HCT116 (cell line): ENCODE results near the gene TGFBR3. TPM values are rescaled to one million over a fixed set of nuclear protein-coding genes. Genes with fewer than 3 reads are reported as not detected.

Experiments used
- ATAC-seq: fragments of 200-7000 bp; cut with Tn5 transposase; 2 replicates; pipeline ENCODE4 v1.9.1; 2020; ENCODE audit warnings: mild to moderate bottlenecking, moderate library complexity
- BruUV-seq: library from RNA; stranded (reverse); fragments of 400-500 nt; replicated peaks from 2 replicates; lab custom pipeline; 2021; lab: Mats Ljungman, UMichigan
- CTCF ChIA-PET: fragments of 300-600 bp; sonication (Branson Sonifier 250); formaldehyde crosslinking; loops from one replicate; lab custom pipeline; 2021; ENCODE audit warnings: antibody characterized with exemption; lab: Charles Lee
- POLR2A ChIA-PET: fragments of 300-600, 350-600 bp; sonication (Branson Sonifier 250); formaldehyde crosslinking; loops from one replicate; lab custom pipeline; 2021; ENCODE audit warnings: antibody characterized with exemption; lab: Charles Lee
- RAD21 ChIA-PET, 2 experiments: fragments of 300-600 bp; sonication (Branson Sonifier 250); formaldehyde crosslinking; loops; one replicate each; lab custom pipeline; 2023; ENCODE audit warnings: low total read pairs in 2 of 2; ENCODE audit not compliant: uncharacterized antibody in 2 of 2, unreplicated experiment in 2 of 2, low non-redundant PET in 1 of 2; lab: Charles Lee
- DNase-seq: peaks from one replicate; pipeline ENCODE4 v3.0.0-alpha.2; 2010; ENCODE audit warnings: low read depth, low spot score
- H2AFZ ChIP-seq: fragments of 200-600 bp; shearing (Covaris generic), sonication (generic); 2 replicates; pipeline ENCODE4 v1.6.1; 2017; ENCODE audit warnings: low read depth, mixed run types, mixed read lengths, antibody characterized with exemption, low read length; ENCODE audit not compliant: poor library complexity, severe bottlenecking
- H3K27ac ChIP-seq: 2 replicates; pipeline ENCODE4 v1.5.1; 2012; ENCODE audit warnings: low read depth, low read length
- H3K27me3 ChIP-seq: fragments of 200-600 bp; sonication (generic); 2 replicates; pipeline ENCODE4 v1.6.1; 2016; ENCODE audit warnings: mixed run types, low read length, mixed read lengths; ENCODE audit not compliant: insufficient read depth
- H3K36me3 ChIP-seq, 2 experiments: fragments of 200-500 bp in 1 of 2; fragments of 200-600 bp in 1 of 2; sonication (Bioruptor generic) in 1 of 2; sonication (generic) in 1 of 2; 2 replicates each; pipeline versions ENCODE4 v1.5.1 to v1.6.1; 2014 to 2016; ENCODE audit warnings: low read length in 2 of 2, inconsistent platforms in 1 of 2, mixed read lengths in 1 of 2, mixed run types in 1 of 2; ENCODE audit not compliant: insufficient read depth in 2 of 2, control insufficient read depth in 1 of 2
- H3K4me1 ChIP-seq, 2 experiments: fragments of 200-600 bp in 1 of 2; sonication (generic) in 1 of 2; 2 replicates each; pipeline versions ENCODE4 v1.5.1 to v1.6.1; 2012 to 2017; ENCODE audit warnings: low read length in 2 of 2, inconsistent platforms in 1 of 2, mild to moderate bottlenecking in 1 of 2, mixed read lengths in 1 of 2, mixed run types in 1 of 2, moderate library complexity in 1 of 2; ENCODE audit not compliant: insufficient read depth in 2 of 2, control insufficient read depth in 1 of 2
- H3K4me2 ChIP-seq: fragments of 200-600 bp; sonication (generic); 2 replicates; pipeline ENCODE4 v1.6.1; 2017; ENCODE audit warnings: mixed run types, low read length, mixed read lengths
- H3K4me3 ChIP-seq, 2 experiments: fragments of 200-600 bp in 1 of 2; sonication (generic) in 1 of 2; replicated peaks in 1 of 2; 2 replicates each; pipeline ENCODE4 v1.5.1; 2011 to 2016; ENCODE audit warnings: low read length in 2 of 2, control low read depth in 1 of 2, low read depth in 1 of 2, mild to moderate bottlenecking in 1 of 2, mixed read lengths in 1 of 2, mixed run types in 1 of 2
- H3K79me2 ChIP-seq: fragments of 200-600 bp; sonication (generic); 2 replicates; pipeline ENCODE4 v1.6.1; 2017; ENCODE audit warnings: mild to moderate bottlenecking, mixed run types, low read length, moderate library complexity, mixed read lengths; ENCODE audit not compliant: insufficient read depth
- H3K9ac ChIP-seq: fragments of 200-600 bp; sonication (generic); 2 replicates; pipeline ENCODE4 v1.6.1; 2016; ENCODE audit warnings: low read length, mixed read lengths
- H3K9me2 ChIP-seq: fragments of 200-600 bp; sonication (generic), shearing (Covaris generic); 2 replicates; pipeline ENCODE4 v1.6.1; 2017; ENCODE audit warnings: mixed run types, mild to moderate bottlenecking, moderate library complexity; ENCODE audit not compliant: insufficient read depth
- H3K9me3 ChIP-seq, 2 experiments: fragments of 200-500 bp in 1 of 2; fragments of 200-600 bp in 1 of 2; sonication (Bioruptor generic) in 1 of 2; sonication (generic) in 1 of 2; 2 replicates each; pipeline ENCODE4 v1.6.1; 2014 to 2017; ENCODE audit warnings: low read length in 2 of 2, mixed read lengths in 2 of 2, inconsistent platforms in 1 of 2, low read depth in 1 of 2, mild to moderate bottlenecking in 1 of 2, mixed run types in 1 of 2, moderate library complexity in 1 of 2; ENCODE audit not compliant: control insufficient read depth in 1 of 2, insufficient read depth in 1 of 2
- H4K20me1 ChIP-seq: fragments of 200-600 bp; sonication (generic), shearing (Covaris generic); 2 replicates; pipeline ENCODE4 v1.6.1; 2017; ENCODE audit warnings: mixed run types, mild to moderate bottlenecking, moderate library complexity; ENCODE audit not compliant: insufficient read depth
- CBX3 ChIP-seq: IDR thresholded peaks from 2 replicates; pipeline ENCODE4 v1.6.1; 2012; ENCODE audit warnings: low read depth
- CEBPB ChIP-seq: IDR thresholded peaks from 2 replicates; pipeline ENCODE4 v1.6.1; 2012; ENCODE audit warnings: low read depth
- EGR1 ChIP-seq: IDR thresholded peaks from 2 replicates; pipeline ENCODE4 v1.6.1; 2012; ENCODE audit warnings: low read depth
- EZH2 ChIP-seq: fragments of 200-600 bp; sonication (generic); IDR thresholded peaks from 2 replicates; pipeline ENCODE4 v1.6.1; 2017; ENCODE audit warnings: antibody characterized with exemption, mixed run types
- JUND ChIP-seq: IDR thresholded peaks from 2 replicates; pipeline ENCODE4 v1.6.1; 2012
- POLR2A ChIP-seq: IDR thresholded peaks from 2 replicates; pipeline ENCODE4 v1.7.0; 2011; ENCODE audit warnings: borderline replicate concordance; ENCODE audit not compliant: insufficient read depth, insufficient read length; ENCODE audit errors: extremely low read depth
- RAD21 ChIP-seq: IDR thresholded peaks from 2 replicates; pipeline ENCODE4 v1.6.1; 2012; ENCODE audit warnings: low read depth, mild to moderate bottlenecking
- REST ChIP-seq: IDR thresholded peaks from 2 replicates; pipeline ENCODE4 v1.6.1; 2012; ENCODE audit warnings: low read depth
- SP1 ChIP-seq: IDR thresholded peaks from 2 replicates; pipeline ENCODE4 v1.6.1; 2012; ENCODE audit warnings: low read depth
- TCF7L2 ChIP-seq: IDR thresholded peaks from 2 replicates; pipeline ENCODE4 v1.7.0; 2011; ENCODE audit warnings: borderline replicate concordance, inconsistent platforms; ENCODE audit not compliant: insufficient read depth, insufficient read length; ENCODE audit errors: extremely low read depth
- YY1 ChIP-seq: IDR thresholded peaks from 2 replicates; pipeline ENCODE4 v1.6.1; 2011; ENCODE audit warnings: low read length, low read depth, moderate library complexity, mild to moderate bottlenecking; ENCODE audit not compliant: insufficient replicate concordance; ENCODE audit errors: extremely low read depth
- ZBTB33 ChIP-seq: IDR thresholded peaks from 2 replicates; pipeline ENCODE4 v1.6.1; 2011; ENCODE audit warnings: mild to moderate bottlenecking, low read length, moderate library complexity; ENCODE audit not compliant: insufficient replicate concordance; ENCODE audit errors: extremely low read depth
- ZFX ChIP-seq: fragments of 450-650 bp; IDR thresholded peaks from 2 replicates; pipeline ENCODE4 v1.6.1; 2017
- intact Hi-C: fragments of 100-400 bp; cut with micrococcal nuclease; formaldehyde crosslinking; loops from 2 replicates; pipeline ENCODE4 v1.10.0; 2022
- total RNA-seq: library from RNA; stranded (reverse); gene quantifications from one replicate; pipeline ENCODE4 v1.2.1, GENCODE V29; 2021; ENCODE audit not compliant: unreplicated experiment

Gene TGFBR3
- total RNA-seq, 1 experiment from 2014 or later: 7.1 TPM

- H3K36me3 ChIP-seq: no peaks in the 10 kb centered on the region
- H2AFZ ChIP-seq: no peak overlapping the region
- POLR2A ChIA-PET: no interaction called here
- CTCF ChIA-PET: no interaction called here
- H3K27me3 ChIP-seq: no peaks in the 10 kb centered on the region
- DNase-seq (no peak), ATAC-seq (no peak)
- no peak overlapping the region for H3K4me2 ChIP-seq
- BruUV-seq: no TSS peak
- H3K4me1 ChIP-seq: no peaks in the 10 kb centered on the region
- no peak overlapping the region for H3K27ac ChIP-seq
- TF ChIP-seq EGR1: no peak
- no peak for TF ChIP-seq JUND
- TF ChIP-seq TCF7L2: no peak
- TF ChIP-seq ZBTB33: no peak
- TF ChIP-seq POLR2A: no peak
- TF ChIP-seq CEBPB: no peak
- TF ChIP-seq ZFX: no peak
- TF ChIP-seq REST: no peak
- TF ChIP-seq YY1: no peak
- TF ChIP-seq SP1: no peak
- TF ChIP-seq RAD21: no peak
- no peak for TF ChIP-seq CBX3
- TF ChIP-seq EZH2: no peak
- intact Hi-C loops: no loop called here
- RAD21 ChIA-PET: no interaction called here
- no peaks in the 10 kb centered on the region for H3K9me3 ChIP-seq
- no peak overlapping the region for H3K4me3 ChIP-seq
- no peaks in the 10 kb centered on the region for H3K9me2 ChIP-seq
- no peaks in the 10 kb centered on the region for H3K79me2 ChIP-seq
- H3K9ac ChIP-seq: no peak overlapping the region
- H4K20me1 ChIP-seq: no peaks in the 10 kb centered on the region
Measured at GRCh38 chr1:91711504-91712247, 174.3 kb downstream of the TGFBR3 start.
